Urinary bladder (tissue), 4 donors: ENCODE results near the gene KREMEN1. TPM values are rescaled to one million over a fixed set of nuclear protein-coding genes. Genes with fewer than 3 reads are reported as not detected.

Experiments used
- DNase-seq: peaks from one replicate; pipeline ENCODE4 v3.0.0-alpha.2; 2015; ENCODE audit errors: extremely low spot score
- H3K27ac ChIP-seq: one replicate; pipeline ENCODE4 v1.5.1; 2013; ENCODE audit warnings: low read depth, mild to moderate bottlenecking, moderate library complexity
- H3K36me3 ChIP-seq: one replicate; pipeline ENCODE4 v1.6.1; 2013; ENCODE audit warnings: mild to moderate bottlenecking, moderate library complexity; ENCODE audit not compliant: insufficient read depth
- H3K4me1 ChIP-seq: one replicate; pipeline ENCODE4 v1.6.1; 2013; ENCODE audit warnings: mild to moderate bottlenecking, moderate library complexity; ENCODE audit not compliant: insufficient read depth
- H3K4me3 ChIP-seq: one replicate; pipeline ENCODE4 v1.5.1; 2013; ENCODE audit warnings: low read depth, low read length
- WGBS: extraction: QIAGEN DNeasy Blood & Tissue Kit; methylation state at CpG from one replicate; pipeline ENCODE4 v1.1.7; 2013; 5-methylcytosine and 5-hydroxymethylcytosine counted together
- polyA plus RNA-seq: library from polyadenylated mRNA; stranded (reverse); fragments of 200-250 nt; gene quantifications from one replicate; pipeline ENCODE4 v1.2.3, GENCODE V29; 2013
- total RNA-seq: library from RNA; depleted of rRNA; stranded (reverse); fragments of >200 nt; gene quantifications from one replicate; pipeline ENCODE4 v1.2.3, GENCODE V29; 2014
- donor health status: healthy with polysubstance abuse.
- donor health status: healthy.

KREMEN1 gene
- total and polyA plus RNA-seq, 2 donors = 10.1 to 16.7 TPM

DNA sequence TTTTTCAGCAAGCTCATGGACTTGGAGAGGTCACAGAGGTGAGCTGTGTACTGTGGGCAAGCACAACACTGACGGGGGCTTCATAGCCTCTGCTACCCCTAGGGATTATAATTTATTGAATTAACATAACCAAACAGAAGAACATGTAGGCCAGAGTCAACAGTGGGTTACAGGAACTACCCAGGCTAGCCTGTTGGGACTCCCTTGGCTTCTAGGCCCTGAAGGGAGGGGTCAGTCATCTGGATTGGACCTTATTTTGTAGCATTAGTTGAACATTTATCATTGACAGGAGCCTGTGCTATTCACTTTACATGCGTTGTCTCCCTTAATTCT lies 56.9 kb downstream of the KREMEN1 start:
- no peak overlapping the region for H3K4me3 ChIP-seq
- no peaks in the 10 kb centered on the region for H3K36me3 ChIP-seq
- H3K4me1 ChIP-seq = no peaks in the 10 kb centered on the region
- 84% methylated on average over 2 of the region's 2 CpGs for whole genome bisulfite sequencing
- no peak for DNase-seq
- H3K27ac ChIP-seq = no peak overlapping the region

DNA sequence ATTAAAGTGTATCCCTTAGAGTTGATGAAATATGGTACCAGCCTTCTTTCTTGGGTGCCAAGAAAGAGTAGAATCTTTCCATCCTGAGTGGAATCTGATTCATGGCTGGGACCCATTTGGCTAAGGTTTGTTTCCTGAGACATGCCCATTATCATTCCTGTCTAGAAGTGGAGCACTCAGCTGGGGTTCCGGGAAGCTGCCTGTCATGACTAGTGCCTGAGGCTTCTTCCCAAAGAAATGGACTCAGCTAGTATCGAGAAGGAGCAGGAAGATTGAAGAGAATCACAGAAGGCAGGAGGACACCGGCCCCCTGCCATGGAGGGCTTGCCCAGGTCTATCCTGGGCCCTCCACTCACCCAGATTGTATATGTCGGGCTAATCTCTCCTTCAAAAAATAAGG lies 57.6 kb downstream of the KREMEN1 start:
- no peak overlapping the region for H3K27ac ChIP-seq
- WGBS = 93% methylated on average over 4 of the region's 4 CpGs
- H3K4me1 ChIP-seq = no peaks in the 10 kb centered on the region
- no peaks in the 10 kb centered on the region for H3K36me3 ChIP-seq
- H3K4me3 ChIP-seq = no peak overlapping the region
- no peak for DNase-seq

DNA sequence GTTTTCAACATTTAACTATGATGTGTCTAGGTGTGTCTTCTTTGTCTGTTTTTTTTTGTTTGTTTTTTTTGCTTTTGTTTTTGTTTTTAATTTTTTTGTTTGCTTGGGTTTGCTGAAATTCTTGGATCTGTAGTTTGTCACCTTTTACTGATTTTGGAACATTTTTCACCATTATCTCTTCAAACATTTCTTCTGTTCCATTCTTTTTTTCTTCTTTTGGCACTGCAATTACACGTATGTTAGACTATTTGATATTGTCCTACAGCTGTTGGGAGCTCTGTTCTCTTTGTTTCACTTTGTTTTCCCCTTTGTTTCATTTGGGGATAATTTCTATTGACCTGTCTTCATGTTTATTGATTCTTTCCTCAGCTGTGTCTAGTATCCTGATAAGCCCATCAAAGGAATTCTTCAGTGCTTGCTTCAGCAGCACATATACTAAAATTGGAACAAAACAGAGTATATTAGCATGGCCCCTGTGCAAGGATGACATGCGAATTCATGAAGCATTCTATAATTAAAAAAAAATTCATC lies 60.8 kb downstream of the KREMEN1 start:
- Histone ChIP-seq H3K27ac (no peak overlapping the region), H3K4me3 (no peak overlapping the region), H3K36me3 (no peaks in the 10 kb centered on the region), H3K4me1 (no peaks in the 10 kb centered on the region)
- no peak for DNase-seq
- WGBS = 98% methylated on average over 2 of the region's 2 CpGs

DNA sequence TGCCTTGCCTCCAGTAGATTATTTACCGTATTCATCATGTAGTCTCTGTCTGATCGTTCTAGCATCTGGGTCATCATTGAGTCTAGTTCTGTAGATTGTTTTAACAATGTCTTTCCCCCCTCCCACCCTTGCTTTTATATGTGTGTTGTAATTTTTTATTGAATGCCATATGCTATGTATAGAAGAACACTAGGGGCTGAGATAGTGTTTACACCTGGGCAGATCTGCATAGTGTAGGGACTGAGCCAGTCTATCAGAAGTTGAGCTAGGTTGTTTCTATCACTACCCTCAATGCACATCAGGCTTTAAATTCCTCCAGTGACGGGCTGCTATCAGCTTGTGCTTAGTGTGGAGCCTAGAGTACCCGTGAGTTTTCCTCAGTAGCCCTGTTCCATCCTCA lies 61.6 kb downstream of the KREMEN1 start:
- DNase-seq = no peak
- WGBS = 96% methylated on average over 4 of the region's 4 CpGs

DNA sequence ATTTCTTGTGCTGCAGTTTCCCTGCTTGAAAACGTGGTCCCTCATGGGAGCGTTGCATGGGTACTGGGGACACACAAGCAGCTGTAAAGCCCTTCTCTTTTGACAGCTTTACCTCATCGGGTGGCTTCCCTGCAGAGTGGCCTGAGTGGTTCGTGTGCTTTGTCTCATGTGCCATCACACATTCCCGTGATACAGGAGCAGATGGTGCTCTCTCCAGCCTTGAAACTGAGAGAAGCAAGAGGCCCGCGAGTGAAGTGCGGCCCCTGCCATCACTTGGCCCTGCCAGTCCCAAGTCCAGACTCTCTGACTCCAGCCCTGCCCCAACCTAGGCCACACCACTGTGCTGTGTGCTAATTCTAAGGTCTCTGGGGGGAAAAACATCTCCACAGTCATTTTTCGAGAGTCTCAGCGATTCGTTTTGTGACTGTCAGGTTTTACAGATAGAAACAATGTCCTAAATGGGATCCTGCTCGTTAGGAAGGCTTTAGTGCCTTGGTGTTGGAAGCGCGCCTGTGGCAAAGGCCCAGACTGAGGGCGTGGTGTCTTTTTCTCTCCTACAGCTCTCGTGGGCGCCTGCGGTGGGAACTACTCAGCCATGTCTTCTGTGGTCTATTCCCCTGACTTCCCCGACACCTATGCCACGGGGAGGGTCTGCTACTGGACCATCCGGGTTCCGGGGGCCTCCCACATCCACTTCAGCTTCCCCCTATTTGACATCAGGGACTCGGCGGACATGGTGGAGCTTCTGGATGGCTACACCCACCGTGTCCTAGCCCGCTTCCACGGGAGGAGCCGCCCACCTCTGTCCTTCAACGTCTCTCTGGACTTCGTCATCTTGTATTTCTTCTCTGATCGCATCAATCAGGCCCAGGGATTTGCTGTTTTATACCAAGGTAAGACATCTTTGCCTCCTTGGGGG lies 64.2 kb downstream of the KREMEN1 start:
- no peak overlapping the region for H3K4me3 ChIP-seq
- 86% methylated on average over 31 of the region's 31 CpGs for WGBS
- H3K36me3 ChIP-seq = no peaks in the 10 kb centered on the region
- no peaks in the 10 kb centered on the region for H3K4me1 ChIP-seq
- DNase-seq = no peak
- no peak overlapping the region for H3K27ac ChIP-seq

More for the DNA sequence above, 61.6 kb downstream of the KREMEN1 start:
- no peaks in the 10 kb centered on the region for H3K36me3 ChIP-seq
- no peak overlapping the region for H3K4me3 ChIP-seq
- no peak overlapping the region for H3K27ac ChIP-seq
- no peaks in the 10 kb centered on the region for H3K4me1 ChIP-seq

DNA sequence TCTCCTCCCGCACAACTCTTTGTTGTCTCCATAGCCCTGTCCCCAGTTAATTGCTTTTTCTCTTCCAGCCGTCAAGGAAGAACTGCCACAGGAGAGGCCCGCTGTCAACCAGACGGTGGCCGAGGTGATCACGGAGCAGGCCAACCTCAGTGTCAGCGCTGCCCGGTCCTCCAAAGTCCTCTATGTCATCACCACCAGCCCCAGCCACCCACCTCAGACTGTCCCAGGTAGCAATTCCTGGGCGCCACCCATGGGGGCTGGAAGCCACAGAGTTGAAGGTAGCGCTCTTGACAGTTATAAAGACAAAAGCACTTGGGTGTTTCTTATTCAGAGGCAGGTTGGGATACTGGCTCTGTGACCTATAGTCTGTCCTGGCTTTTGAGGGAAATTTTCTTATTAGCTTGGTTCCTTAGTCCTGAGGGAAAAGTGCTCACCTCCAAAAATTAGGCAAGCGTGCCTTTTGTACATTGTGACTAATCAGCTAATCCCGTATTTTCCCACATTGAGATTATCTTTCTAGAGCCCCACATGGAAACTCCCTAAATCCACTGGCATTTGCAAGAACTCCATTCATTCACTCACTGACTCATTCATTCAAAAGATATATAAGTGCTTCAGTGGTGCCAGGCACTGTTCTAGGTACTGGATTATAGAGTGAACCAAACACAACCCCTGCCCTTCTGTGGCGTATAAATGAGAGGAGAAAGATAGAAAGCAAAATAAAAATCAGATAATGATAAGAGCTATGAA lies 65.9 kb downstream of the KREMEN1 start:
- H3K36me3 ChIP-seq = no peaks in the 10 kb centered on the region
- 96% methylated on average over 13 of the region's 13 CpGs for WGBS
- H3K27ac ChIP-seq = no peak overlapping the region
- H3K4me1 ChIP-seq = no peaks in the 10 kb centered on the region
- DNase-seq = no peak
- H3K4me3 ChIP-seq = no peak overlapping the region

DNA sequence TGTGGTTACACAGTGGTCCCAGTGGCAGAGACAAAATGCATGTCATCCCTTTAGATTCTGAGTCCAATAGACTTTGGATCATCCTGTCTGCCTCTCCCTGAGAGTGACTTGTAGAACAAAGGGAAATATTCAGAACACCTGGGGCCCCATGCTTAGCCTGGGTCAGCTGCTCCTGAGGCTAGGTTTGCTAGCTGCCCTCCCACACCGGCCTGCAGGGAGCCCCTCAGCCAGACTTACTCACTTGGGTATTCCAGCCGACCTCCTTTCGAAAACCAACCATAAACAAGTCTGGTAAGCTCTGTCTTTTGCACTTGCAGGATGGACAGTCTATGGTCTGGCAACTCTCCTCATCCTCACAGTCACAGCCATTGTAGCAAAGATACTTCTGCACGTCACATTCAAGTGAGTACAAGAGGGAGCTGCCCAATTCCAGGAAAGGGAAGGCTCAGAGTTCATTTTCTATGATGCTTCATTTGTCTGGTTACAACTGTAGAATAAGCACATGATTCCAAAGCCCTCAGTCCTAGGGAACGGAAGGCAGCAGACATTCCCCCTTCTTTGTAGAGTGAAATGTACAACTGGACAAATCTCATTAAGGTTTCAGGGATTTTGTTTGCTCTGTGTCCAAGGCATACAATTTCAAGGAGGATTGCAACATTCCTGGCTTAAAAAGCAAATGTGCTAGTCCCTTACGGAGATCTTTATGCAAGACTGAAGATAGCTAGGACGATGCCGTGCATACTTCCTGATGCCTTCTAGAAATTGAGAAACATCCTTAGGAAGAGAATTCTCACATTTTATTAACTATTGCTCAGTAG lies 67.3 kb downstream of the KREMEN1 start:
- no peak overlapping the region for H3K27ac ChIP-seq

DNA sequence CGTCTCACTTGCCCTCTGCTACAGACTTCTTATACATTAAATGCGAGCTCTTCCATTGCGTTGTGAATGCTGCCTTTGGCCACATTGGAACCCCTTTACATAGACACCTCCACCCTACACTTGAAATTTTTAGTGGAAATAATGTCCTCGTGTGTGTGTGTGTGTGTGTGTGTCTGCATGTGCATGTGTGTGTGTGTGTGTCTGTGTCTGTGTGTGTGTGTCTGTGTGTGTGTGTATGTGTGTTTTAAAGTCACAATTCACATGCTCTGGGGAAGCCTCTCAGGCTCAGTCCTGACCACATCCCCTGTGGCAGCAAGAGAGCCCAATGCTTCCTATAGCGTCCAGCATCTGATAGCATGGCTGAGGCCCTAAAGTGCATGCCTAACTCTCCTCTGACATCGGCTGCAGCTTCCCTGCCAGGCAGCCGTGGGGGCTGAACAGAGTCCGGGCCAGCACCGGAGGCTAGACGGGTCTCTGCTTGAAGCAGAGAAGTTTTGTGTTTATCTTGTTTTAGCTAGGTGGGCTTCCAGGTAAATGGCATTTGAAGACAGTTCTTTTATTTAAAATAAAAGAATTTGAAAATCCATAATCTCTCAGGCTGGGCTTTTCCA lies 68.3 kb downstream of the KREMEN1 start:
- Histone ChIP-seq H3K4me1 (no peaks in the 10 kb centered on the region), H3K4me3 (no peak overlapping the region), H3K36me3 (no peaks in the 10 kb centered on the region), H3K27ac (no peak overlapping the region)
- DNase-seq = no peak
- WGBS = 79% methylated on average over 10 of the region's 10 CpGs

More for the DNA sequence above, 67.3 kb downstream of the KREMEN1 start:
- H3K36me3 ChIP-seq = no peaks in the 10 kb centered on the region
- H3K4me3 ChIP-seq = no peak overlapping the region
- H3K4me1 ChIP-seq = no peaks in the 10 kb centered on the region
- WGBS = 71% methylated on average over 8 of the region's 8 CpGs
- no peak for DNase-seq

DNA sequence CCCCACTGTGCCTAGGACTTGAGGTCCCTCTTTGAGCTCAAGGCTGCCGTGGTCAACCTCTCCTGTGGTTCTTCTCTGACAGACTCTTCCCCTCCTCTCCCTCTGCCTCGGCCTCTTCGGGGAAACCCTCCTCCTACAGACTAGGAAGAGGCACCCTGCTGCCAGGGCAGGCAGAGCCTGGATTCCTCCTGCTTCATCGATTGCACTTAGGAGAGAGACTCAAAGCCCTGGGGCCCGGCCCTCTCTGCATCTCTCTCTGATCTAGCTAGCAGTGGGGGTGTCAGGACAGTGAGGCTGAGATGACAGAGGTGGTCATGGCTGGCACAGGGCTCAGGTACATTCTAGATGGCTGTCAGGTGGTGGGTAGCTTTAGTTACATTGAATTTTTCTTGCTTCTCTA lies 69.3 kb downstream of the KREMEN1 start:
- Histone ChIP-seq H3K27ac (no peak overlapping the region), H3K4me1 (no peaks in the 10 kb centered on the region), H3K4me3 (no peak overlapping the region), H3K36me3 (no peaks in the 10 kb centered on the region)
- WGBS = 85% methylated on average over 5 of the region's 5 CpGs
- no peak for DNase-seq

DNA sequence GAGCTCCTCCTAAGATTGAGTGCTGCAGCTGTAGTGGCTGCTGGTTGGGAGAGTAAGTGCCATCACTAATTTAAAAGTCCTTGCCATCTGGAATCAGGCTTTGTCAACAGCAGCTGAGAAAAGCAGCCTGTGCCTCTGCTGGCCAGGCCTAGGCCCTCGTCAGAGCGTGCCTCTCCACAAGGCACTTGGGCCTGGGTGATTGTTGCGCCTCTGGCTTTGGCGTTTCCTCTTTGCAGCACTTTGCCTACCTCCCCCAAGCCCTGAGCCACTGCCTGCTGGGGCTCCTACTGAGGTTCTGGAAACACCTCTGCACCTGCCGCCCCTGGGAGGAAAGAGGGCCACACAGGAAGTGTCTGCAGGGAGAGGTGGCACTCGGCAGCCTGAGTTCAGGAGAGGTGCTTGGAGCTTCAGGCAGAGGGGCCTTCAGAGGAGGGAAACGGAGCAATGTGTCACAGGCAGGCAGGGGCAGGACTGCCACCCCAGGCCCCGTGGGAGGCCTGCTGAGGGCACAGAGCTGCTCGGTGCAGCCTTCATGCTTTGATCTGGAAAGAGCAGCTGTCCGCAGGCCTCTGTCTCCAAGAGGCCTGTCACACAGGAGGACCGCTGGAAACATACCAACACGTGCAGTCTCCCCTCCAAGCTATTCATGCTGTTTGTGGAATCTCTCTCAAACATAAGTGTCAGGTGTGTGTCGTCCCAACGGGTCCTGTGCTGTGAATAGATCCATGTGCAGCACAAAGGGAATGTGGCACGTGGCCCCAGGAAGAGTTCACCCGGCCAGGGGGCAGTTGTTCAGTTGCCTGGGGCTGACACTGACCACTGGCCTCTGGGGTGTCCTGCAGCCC lies 71.3 kb downstream of the KREMEN1 start:
- no peak overlapping the region for H3K4me3 ChIP-seq
- 86% methylated on average over 16 of the region's 16 CpGs for WGBS
- DNase-seq = no peak
- no peaks in the 10 kb centered on the region for H3K36me3 ChIP-seq
- H3K27ac ChIP-seq = no peak overlapping the region
- H3K4me1 ChIP-seq = no peaks in the 10 kb centered on the region

DNA sequence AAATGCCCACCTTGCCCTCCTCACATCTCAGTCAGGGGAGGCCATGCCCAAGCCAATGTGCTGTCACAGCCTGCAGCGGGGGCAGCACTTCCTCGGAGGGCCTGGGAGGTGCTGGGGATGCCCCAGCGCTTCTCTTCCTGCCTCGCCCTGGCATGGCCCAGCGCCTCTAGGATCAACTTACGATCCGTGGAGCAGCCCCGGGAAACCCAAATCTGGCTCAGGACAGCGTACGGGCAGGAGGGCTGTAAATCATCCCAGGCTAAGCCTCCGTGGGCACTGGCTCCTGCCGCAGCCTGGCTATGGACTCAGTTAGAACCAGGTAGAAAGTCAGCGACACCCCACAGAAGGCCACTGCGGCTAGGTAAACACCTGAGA lies 71.9 kb downstream of the KREMEN1 start:
- Histone ChIP-seq H3K36me3 (no peaks in the 10 kb centered on the region), H3K27ac (no peak overlapping the region), H3K4me3 (no peak overlapping the region), H3K4me1 (no peaks in the 10 kb centered on the region)
- 86% methylated on average over 14 of the region's 14 CpGs for WGBS
- DNase-seq = no peak

DNA sequence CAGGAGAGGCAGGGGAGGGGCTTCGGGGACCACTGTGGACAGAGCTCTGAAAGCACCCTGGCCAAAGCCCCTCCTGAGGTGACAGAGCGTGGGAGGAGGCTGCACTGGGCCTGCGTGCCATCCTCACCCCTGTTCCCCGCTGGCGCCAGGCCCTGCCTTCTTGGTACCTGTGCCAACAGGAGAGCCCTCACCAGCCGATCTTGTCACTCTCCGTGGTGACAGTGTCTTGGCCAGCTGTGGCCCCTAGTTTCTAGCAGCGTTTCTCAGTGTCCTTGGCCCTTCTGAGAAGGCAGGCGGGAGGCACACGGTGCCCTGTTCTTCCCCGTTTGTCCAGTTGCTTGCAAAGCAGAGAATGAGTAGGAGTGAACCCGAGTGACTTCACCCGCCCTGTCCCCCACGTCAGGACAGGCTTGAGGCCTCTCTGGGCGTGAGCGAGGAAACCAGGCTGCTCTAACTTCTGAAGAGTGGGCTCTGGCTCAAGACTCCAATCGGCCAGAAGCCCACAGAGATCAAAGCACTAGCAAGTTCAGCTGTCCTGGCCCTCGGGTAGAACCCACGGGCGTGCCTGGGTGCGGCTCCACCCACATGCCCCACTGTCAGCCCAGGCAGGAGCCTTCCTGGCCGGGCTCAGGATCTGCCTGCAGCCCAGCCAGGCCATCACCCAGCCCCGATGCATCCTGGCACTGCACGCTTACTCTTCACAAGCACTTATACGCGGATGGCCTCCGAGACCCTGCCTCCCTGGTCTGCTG lies 72.7 kb downstream of the KREMEN1 start:
- whole genome bisulfite sequencing = 80% methylated on average over 27 of the region's 27 CpGs
- no peaks in the 10 kb centered on the region for H3K4me1 ChIP-seq
- H3K27ac ChIP-seq = no peak overlapping the region
- DNase-seq = no peak
- no peaks in the 10 kb centered on the region for H3K36me3 ChIP-seq
- H3K4me3 ChIP-seq = no peak overlapping the region
